GM18909 (cell line): ENCODE data around the gene TMEM126A.
"Not testable (repeated sequence)": the region's sequence is repeated elsewhere in the genome, so short reads cannot be mapped to it uniquely, and the experiment has no call there.

ENCODE experiments used
- ATAC-seq: cut with Tn5 transposase; IDR thresholded peaks from one replicate; pipeline ENCODE4 v1.9.1; 2021; ENCODE audit warnings: mild to moderate bottlenecking; ENCODE audit not compliant: unreplicated experiment, poor library complexity

The TMEM126A gene

DNA sequence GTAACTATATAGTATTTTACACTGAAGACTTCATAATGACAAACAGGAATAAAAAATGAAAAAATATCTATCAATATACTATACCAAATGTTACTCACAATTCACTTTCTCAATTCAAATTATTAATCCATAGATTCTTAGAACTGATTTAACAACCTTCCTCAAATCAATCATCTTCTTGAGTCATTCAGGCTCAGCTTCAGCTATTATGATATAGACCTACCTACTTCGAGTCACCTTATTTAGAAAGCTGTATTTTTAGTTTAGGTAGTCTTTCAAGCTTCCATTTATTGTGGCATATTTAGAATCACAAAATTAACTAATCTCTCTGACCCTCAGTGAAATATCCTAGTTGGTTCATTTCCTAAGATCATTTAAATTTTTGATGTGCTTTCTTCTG lies 9.0 kb downstream of the TMEM126A start:
- no peak for ATAC-seq

DNA sequence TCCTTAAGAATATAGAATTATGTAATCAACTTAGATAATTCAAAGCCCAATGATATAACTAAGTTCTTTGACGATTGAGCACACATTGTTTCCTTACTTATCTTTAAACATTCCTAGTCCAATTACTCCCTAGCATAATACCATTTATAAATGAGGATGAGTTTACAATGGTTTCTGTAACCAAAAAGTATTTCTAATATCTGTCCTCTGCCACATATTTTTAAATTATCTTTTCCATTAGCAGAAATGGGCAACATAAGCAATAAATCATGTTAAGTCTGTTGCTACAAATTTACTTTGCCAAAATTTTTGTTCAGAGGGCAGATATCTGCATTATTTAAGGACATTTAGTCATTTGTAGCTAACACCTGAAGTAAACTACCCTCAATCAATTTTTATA lies 10.4 kb downstream of the TMEM126A start:
- no peak for ATAC-seq

DNA sequence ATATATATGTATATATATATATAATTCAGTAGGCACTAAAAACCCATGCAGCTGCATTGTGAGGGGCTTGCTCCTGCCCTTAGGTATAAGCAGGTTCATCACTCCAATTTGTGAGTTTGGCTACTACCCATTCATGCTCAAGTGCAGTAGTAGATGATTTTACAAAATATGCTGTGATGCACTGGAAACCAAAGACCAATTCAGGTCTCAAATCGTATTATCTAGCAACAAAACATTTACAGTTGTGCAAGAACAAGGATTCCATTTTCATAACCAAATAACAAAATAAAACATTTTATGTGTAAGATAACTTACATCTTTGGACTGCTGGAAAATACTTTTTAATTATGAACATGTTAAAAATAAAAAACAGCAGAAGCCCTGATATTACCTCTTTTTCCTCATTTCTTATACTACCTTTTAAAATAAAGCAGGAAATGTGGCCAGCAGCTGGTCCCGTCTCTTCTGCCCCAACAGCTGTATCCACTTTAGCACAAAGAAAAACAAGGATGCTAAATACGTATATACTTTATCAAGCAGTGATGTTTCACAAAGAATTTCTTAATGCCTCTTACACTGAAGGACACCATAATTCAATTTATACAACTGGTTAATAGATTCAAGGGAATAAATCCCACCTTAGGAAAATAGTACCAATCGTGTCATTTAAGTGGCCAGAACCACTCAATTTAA lies 14.4 kb downstream of the TMEM126A start:
- ATAC-seq = no peak

DNA sequence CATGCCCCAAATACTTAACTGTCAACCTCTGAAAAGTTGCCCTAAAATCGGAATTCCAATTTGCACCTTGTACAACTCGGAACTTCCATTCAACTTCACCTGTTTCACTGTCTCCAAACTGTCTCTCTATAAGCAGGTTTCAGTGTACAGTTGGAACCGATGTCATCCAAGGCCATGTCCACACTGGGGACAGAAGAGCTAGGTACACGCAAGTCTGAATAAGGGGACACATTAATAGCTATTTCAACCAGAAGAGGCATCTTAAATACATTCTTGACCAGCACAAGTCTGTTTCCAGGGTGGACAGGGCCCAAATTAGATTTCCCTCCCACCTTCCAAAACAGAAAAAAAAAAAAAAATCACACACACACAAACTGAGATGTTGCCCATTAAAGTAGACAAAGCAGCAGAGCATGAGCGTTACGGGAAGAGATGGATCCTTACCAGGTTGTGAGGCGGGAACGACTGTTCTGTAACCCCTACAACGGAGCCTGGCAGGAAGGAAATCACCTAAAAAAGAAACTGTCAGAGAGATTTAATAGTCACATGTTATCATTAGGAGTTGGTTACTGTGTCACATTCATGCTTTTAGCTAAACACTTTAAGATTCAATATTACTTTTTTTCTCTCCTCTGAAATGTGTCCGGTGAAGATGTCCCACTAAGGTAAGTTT lies 15.4 kb downstream of the TMEM126A start:
- no peak for ATAC-seq

DNA sequence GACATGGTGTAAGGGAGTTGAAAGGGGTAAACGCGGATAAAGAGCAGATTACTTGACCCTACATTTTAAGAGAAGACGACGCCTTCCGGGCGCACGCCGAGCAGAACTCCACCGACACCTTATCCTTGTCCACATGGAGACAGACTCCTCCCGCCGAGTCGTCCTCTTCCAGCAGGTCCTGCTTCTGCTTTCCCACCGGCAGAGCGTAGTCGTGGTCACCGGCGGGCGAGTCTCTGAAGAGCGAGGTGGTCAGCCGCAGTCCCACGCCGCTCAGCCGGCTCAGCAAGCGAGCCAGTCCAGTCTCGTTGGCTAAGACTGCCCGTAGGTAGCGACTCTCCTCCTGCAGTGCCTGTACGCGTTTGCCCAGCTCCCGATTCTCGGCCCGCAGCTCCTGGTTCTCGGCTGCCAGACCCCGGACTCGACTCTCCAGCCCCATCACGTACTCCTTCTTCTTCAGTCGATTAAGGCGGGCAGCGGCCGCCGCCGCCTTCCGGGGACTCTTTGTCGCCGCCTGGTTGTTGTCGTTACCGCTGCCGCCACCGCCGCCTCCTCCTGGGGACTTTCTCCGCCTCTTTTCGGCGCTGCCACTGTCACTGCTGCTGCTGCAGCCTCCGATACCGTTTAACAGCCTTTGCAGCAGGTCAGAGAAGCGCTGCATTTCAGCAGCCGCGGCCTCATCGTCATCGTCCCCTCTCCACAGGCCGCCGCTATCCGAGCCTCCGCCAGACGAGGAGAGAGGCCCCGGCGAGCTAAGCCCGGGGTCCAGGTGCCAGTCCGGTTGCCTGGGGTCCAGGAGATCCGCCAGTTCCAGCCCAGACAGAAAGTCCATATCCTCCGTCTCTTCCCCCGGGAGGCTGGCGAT lies 16.2 kb downstream of the TMEM126A start:
- ATAC-seq = peak; percentile 69

DNA sequence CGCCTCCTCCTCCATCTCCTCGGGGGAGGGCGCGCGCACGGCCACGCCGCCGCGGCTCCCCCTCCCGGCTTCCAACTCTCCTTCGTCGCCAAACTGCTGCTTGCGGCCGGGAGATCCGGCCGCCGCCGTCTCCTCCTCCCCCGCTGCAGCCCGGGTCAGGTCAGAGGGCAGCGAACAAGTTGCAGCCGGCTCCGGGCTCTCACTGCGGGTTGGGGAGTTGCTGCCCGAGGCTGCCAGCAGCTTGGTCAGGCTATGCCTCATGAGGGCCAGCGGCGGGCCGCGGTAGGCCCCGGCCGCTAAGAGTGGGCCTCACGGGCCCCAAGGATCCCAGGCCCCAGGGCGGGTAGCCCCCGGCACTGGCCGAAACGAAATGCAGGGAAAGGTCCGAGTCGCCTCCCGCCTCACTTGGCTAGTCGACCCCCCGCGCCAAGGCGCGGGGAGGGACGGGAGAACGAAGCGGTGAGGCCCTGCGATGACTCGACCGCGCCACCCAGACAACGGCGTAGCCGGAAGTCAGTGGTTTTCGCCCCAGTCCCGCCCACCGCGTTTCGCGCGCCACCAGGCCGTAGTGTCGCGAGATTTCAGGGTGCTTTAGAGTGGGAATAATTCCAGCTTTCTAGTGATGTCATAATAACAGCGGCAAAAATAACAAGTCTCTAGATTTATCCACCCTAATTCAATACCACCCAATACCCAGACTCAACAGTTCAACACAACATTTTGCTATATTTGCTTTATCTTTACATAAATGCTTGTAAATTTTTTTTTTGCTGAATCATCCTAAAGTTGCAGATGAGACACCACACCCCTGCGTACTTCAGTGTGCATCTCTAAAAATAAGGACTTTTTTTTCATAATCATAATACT lies 17.1 kb downstream of the TMEM126A start, which contains the start of gene CREBZF:
Gene CREBZF, minus strand, starts transcription at position 515 of the 867 bp plus-strand sequence. Its CDS starts 254 bp downstream, at position 261.
- peak; percentile 94 for ATAC-seq

DNA sequence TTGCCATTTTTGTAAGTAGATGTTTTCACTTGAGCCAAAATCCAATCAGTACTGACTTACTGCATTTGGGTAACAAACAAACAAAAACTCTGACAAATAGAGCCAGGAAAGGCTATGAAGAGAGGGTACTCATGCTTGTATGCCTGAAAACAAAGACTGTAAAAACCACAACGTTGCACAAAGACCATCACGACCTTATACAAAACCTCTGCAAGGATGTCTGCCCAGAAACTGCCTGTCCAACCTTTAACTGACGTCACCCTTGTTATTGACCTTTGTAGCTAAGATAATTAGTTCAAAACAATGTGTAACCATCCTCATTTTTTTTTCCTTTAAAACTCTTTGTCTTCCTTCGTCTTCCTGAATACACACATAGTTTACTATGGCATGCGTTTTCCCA lies 18.0 kb downstream of the TMEM126A start:
- ATAC-seq = no peak

DNA sequence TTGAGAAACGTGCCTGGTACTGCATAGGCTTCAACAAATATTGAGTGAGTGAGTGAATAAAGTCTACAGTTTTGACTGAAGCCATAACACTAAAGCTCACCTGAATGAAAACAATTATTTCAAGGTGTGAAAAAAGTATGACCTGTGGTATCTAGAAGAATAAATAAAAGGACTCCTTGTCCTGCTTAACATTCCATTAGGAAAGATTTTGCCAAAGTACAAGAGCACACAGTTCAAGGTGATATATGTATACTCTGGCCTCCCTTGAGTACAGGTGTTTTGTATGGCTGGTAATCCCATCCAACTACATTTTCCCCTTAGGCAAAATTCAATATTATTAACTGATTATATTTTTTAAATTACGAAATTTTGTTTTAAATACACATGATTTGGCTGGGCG lies 18.9 kb downstream of the TMEM126A start:
- ATAC-seq = no peak

DNA sequence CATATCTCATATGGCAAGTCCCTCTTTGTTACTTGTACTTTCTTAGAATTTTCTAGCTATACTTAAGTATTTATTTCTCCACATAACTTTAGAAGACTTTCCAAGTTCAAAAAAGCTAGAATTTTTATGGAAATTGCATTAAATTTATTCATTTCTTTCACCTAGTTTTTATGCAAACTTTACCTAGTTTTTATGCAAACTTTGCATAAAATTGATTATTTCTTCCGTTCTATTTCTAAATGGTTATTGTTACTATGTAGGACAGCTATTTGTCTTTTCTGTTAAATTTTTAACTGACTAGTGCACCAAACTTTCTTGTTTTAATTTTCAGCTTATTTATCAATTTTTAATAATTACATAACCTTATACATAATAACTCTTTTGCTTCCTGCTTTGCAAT lies 20.4 kb downstream of the TMEM126A start:
- no peak for ATAC-seq

DNA sequence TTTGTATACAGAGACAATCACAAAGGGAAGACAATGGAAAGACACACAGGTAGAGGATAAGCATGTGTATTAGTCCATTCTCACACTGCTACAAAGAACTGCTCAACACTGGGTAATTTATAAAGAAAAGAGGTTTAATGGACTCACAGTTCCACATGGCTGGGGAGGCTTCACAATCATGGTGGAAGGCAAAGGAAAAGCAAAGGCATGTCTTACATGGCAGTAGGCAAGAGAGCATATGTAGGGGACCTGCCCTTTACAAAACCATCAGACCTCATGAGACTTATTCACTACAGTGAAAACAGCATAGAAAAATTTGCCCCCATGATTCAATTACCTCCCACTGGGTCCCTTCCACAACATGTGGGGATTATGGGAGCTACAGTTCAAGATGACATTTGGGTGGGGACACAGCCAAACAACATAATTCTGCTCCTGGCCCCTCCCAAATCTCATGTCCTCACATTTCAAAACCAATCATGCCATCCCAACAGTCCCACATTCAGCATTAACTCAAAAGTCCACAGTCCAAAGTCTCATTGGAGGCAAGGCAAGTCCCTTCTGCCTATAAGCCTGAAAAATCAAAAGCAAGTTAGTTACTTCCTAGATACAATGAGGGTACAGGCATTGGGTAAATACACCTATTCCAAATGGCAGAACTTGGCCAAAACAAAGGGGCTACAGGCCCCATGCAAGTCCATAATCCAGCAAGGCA lies 23.3 kb downstream of the TMEM126A start:
- ATAC-seq = not testable (repeated sequence)

DNA sequence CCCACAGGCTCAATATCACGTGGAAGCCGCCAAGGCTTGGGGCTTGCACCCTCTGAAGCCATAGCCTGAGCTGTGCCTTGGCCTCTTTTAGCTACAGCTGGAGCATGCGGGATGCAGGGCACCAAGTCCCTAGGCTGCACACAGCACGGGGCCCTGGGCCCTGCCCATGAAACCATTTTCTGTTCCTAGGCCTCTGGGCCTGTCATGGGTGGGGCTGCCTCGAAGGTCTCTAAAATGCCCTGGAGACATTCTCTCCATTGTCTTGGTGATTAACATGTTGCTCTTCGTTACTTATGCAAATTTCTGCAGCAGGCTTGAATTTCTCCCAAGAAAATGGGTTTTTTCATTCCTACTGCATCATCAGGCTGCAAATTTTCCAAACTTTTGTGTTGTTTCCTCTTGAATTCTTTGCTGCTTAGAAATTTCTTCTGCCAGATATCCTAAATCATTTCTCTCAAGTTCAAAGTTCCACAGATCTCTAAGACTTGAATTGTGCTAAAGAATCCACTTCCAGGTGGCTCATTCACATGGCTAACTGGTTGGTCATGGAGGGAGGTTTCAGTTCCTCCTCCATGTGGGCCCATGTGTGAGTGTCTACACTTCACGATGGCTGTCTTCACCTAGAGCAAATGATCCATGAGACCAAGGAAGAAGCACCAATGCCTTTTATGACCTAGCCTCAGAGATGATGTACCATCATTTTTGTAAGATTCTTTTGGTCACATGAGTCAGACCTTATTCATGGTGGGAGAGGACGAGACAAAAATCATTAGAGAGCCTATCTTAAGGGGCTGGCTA lies 24.5 kb downstream of the TMEM126A start:
- ATAC-seq = no peak

DNA sequence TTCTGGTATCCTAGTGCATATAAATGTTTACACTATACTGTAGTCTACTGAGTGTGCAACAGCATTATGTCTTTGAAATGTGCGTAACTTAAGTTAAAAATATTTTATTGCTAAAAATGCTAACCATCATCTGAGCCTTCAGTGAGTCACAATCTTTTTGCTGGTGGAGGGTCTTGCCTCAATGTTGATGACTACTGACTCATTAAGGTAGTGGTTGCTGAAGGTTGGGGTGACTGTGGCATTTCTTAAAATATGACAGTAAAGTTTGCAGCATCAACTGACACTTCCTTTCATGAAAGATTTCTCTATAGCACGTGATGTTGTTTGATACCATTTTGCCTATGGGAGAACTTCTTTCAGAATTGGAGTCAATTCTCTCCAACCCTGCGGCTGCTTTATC lies 25.6 kb downstream of the TMEM126A start:
- ATAC-seq = no peak

DNA sequence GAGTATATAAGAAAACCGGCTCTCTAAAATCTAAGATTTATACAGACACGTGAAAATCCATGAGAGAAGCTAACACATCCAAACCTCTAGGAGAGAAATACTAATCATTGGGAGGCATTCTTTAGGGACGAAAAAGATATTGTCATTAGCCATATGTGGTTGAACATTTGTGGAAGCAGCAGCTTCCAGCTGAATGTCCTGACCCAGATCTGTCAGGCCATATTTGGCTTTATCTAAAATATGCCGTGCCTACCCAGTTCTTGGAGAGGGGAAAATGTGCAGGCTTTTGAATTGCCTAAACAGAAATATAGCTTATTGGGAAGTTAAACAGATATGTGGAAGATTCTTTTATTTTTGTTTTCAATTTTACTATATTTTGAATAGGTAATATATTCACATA lies 31.8 kb downstream of the TMEM126A start:
- no peak for ATAC-seq

DNA sequence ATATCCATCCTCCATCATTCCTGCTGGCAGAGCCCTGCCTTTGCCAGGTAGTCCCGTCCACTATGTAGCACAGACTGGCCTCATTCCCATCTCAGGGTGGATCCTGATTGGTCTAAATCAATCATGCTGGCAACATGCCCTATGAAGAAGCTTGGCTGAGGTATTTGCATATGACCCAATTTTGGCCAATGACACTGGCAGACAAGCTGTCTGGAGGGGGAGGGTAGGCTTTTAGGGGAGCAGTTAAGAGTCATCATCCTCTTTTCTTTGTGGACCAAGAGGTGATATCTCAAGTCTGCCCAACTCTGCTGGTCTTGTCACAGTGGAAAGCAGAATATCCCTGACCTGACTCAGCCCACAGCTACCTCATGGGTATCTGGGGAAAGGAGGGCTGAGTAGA lies 33.1 kb downstream of the TMEM126A start:
- no peak for ATAC-seq

DNA sequence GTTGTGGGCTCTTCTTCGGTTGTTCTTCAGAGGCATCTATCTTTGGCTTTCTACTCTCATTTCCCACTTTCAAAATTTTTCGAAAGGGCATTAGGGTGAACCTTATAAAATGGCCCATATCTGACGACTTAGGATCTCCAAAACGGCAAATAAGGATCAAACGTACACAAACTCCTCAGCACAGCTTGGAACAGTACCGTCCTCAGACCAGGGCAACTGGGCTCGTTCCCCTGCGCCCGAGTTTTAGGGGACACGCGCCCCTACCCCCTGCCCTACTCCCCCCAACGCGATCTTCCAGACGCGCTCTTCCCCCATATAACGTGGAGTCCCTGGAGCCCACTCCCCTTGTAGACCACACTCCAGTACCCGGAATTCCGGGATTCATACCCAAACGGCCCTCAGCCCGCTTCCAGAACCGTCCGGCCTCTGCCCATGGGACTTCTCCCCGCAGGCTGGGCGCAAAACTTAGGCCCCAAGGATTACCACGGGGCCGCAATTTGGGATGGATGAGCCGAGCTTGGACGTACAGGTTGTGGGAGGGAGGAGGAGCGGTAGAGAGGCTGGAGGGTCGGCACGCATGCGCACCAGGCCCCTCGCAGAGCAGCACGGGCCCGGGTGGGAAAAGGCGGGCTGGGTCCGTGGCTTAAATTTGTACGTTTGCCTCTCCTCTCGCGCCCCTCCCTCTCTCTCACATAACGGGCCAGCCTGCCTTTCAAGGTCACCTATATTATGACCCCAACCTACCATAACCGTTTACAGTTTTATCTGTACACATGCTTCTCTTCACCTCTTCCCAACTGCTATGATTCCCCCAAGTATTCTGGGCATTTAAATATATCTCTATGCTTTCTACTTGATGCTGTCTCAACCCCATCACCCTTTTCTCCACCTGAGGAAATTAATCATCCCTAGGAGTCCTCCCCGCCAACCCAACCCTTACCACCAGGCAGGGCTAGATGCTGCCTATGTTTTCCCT lies 34.9 kb downstream of the TMEM126A start:
- ATAC-seq = peak; percentile 67

DNA sequence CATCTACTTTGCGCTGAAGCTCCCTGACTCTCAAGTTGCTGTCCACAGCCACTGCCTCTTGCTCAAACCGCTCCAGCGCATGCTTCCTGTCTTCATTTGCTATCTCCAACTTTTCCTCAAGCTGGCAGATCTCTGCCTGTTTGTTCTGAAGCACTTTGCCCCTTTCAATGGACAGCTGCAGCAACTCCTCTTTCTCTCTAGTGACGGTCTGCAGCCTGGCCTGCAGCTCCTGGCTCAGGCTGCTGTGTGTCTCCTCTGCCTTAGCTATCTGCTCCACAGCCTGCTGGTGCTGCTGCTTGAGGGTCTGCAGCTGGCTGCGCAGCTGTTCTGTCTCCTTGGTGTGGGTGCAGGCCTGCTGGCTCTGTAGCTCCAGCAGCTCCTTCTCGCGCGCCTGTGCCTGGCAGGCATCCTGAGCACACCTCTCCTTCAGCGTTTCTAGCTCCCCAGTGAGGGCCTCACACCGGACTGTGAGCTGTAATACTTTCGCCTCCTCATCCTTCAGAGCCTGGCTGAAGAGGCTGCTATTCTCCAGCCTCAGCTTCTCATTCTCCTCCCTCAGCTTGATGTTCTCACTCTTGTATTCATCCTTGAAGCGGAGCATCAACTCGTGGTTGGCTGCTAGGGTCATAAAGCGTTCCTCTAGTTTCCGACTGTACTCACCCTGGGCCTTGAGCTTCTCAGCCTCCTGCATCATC lies 37.5 kb downstream of the TMEM126A start:
- no peak for ATAC-seq

DNA sequence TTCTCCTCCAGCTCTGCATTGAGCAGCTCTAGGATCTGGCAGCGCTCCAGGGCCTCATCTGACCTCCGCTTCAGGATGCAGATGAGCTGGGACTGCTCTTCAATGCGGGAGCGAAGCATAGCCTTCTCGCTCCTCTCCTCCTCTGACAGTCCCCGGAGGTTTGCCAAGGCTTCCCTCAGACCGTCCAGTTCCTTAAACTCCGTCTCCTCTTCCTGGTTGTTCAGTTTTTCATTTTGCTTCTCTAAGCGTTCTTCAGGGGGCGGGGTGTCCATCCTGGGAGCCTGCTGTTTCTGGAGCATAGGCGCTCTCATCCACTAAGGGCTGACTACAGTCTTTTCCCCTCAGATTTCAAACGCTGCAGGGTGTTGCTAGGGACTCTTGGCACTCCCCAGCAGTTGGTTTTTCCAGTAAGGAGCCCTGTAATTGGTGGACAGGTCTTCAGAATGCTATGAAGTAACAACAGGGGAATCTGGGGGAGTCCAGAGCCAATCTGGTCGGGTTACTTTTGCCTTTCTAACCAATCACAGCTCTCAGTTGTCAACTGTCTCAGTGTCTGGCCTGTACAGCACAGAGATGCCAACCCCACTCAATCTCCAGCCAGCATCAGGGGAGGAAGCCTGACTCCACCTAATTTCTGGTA lies 38.2 kb downstream of the TMEM126A start, which contains the start of gene CCDC89:
Gene CCDC89, minus strand, starts transcription at position 376 of the 640 bp plus-strand sequence. Its CDS starts 65 bp downstream, at position 311.
- no peak for ATAC-seq
